Keratinocyte (primary cell): ENCODE measurements around the gene TNIP1.

Experiments used
- CTCF ChIP-seq, 3 experiments: IDR thresholded peaks in 1 of 3; conservative IDR thresholded peaks in 1 of 3; optimal IDR thresholded peaks in 1 of 3; 2 replicates in 2 of 3; 3 replicates in 1 of 3; pipeline versions ENCODE3 to v1.5.1; 2011; ENCODE audit warnings: low read length in 3 of 3, mild to moderate bottlenecking in 3 of 3, moderate library complexity in 2 of 3, control low read depth in 1 of 3, inconsistent platforms in 1 of 3; ENCODE audit not compliant: insufficient read depth in 2 of 3; ENCODE audit errors: extremely low read depth in 1 of 3
- EZH2 ChIP-seq: IDR thresholded peaks from one replicate; pipeline ENCODE4 v1.6.1; 2012; ENCODE audit warnings: inconsistent platforms, mild to moderate bottlenecking, low read length, moderate library complexity

DNA sequence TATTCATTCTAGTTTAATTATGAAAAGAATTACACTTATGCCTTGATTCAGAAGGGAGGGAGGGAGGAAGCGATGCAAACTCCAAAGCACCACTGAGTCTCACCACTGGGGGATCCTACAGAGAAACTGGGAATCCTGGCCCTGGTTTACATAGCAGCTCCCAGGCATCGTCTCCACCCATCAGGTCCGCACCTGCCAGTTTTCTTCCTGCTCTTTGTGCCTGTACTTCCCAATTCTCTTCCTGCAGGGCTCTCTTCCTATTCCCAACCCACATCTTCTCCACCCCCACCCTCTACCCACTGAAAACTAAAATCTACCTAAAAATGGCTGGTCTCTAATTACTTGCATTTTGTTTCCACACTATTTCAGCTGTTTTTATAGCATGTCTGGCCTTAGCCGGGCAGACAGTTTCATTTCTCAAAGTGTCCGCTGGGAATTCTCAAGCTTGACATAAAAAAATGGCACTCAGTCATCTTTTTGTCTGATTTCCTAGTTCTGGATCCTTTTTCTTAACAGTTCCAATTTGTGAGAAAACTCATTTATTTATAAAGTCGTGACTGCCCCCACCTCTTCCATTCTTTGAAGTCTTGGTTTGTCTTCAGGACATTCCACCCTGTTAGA is 1.6 kb upstream of the TNIP1 start:
- TF ChIP-seq CTCF (optimal IDR thresholded peaks at IDR 0.05 in 1 of 3, IDR thresholded peaks at IDR 0.05 in 1 of 3, conservative IDR thresholded peaks at IDR 0.05 in 1 of 3; ENCODE audit: extremely low read depth in 1 of 3, insufficient read depth in 2 of 3, low read length in 3 of 3) (peak; percentile 22 to 66 (median 52)), EZH2 (no peak)
